ENCODE measurements around the gene SASH1. TPM values are rescaled to one million over a fixed set of nuclear protein-coding genes. Genes with fewer than 3 reads are reported as not detected.

The SASH1 gene
- total RNA-seq, 1 donor from 2014 or later = 15.5 TPM

DNA sequence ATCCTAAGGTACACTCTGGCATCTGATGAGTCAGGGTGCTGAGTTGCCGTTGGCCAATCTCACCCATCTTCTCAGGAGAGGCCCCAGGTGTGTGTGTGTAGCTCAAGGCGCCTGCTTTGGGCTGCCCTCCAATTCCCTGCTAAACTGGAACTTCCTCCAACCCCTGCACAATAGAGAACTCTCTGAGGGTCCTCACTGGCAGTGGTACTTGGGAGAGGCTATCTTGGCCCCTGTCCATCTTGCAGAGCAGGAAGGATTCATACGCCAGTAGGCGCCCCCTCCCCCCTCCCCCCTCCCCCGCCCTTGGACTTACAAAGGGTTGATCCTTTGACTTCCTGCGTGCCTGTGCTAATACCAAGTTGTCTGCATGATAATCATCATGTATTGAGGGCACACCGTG lies 173.6 kb downstream of the SASH1 start:
- no peaks in the 10 kb centered on the region for H3K27me3 ChIP-seq (ENCODE audit: insufficient read depth, low read length)
- no peaks in the 10 kb centered on the region for H3K27me3 Mint-ChIP-seq (ENCODE audit: low read depth, unreplicated experiment)

DNA sequence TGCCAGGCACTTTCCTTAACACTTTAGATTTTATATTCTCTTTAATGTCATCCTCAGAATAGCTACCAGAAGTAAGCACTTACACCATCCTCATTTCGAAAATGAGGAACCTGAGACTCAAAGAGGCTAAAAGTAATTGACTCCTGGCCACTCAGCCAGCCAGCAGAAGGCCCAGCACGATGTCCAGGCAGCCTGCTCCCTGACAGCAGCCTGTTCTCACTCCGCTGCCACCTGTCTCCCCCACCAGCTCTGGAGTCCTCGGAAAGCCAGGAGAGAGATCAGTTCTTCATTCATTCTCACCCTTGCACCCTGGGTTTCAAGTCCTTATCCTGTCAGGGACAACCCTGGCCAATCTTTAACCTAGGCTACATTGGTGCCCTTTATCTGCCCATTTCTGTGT lies 174.0 kb downstream of the SASH1 start:
- Histone ChIP-seq H3K4me3 (ENCODE audit: insufficient read depth, low read depth, low read length) (no peak overlapping the region), H3K4me2 (ENCODE audit: low read length) (no peak overlapping the region), H3K9me3 (ENCODE audit: insufficient read depth, low read depth, low read length) (no peaks in the 10 kb centered on the region), H3K9ac (ENCODE audit: low read length) (no peak overlapping the region), H3K27me3 (ENCODE audit: insufficient read depth, low read length) (no peaks in the 10 kb centered on the region), H3K27ac (ENCODE audit: low read depth, low read length) (no peak overlapping the region), H4K20me1 (ENCODE audit: insufficient read depth, low read length) (no peaks in the 10 kb centered on the region), H3K79me2 (ENCODE audit: insufficient read depth, low read length) (peaks cover 5% of the 10 kb centered on the region), H3K36me3 (ENCODE audit: insufficient read depth, low read length) (peaks cover 8% of the 10 kb centered on the region), H3K4me1 (ENCODE audit: insufficient read depth, low read length) (peaks cover 13% of the 10 kb centered on the region), H2AFZ (ENCODE audit: low read depth, low read length) (no peak overlapping the region)
- Mint-ChIP-seq H3K4me3 (ENCODE audit: unreplicated experiment) (no peak overlapping the region), H3K36me3 (ENCODE audit: low read depth, unreplicated experiment) (peaks cover 25% of the 10 kb centered on the region), H3K4me1 (ENCODE audit: low read depth, unreplicated experiment) (peaks cover 19% of the 10 kb centered on the region), H3K27me3 (ENCODE audit: low read depth, unreplicated experiment) (no peaks in the 10 kb centered on the region), H3K9me3 (ENCODE audit: unreplicated experiment) (no peaks in the 10 kb centered on the region), H3K27ac (ENCODE audit: unreplicated experiment) (no peak overlapping the region)
- DNase-seq (ENCODE audit: low read depth) (no peak), FAIRE-seq (no peak)
- no peak for TF ChIP-seq EZH2 (IDR thresholded peaks at IDR 0.05; ENCODE audit: insufficient read depth, low read length)
- TF ChIP-seq, protein P1, sequence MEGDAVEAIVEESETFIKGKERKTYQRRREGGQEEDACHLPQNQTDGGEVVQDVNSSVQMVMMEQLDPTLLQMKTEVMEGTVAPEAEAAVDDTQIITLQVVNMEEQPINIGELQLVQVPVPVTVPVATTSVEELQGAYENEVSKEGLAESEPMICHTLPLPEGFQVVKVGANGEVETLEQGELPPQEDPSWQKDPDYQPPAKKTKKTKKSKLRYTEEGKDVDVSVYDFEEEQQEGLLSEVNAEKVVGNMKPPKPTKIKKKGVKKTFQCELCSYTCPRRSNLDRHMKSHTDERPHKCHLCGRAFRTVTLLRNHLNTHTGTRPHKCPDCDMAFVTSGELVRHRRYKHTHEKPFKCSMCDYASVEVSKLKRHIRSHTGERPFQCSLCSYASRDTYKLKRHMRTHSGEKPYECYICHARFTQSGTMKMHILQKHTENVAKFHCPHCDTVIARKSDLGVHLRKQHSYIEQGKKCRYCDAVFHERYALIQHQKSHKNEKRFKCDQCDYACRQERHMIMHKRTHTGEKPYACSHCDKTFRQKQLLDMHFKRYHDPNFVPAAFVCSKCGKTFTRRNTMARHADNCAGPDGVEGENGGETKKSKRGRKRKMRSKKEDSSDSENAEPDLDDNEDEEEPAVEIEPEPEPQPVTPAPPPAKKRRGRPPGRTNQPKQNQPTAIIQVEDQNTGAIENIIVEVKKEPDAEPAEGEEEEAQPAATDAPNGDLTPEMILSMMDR (IDR thresholded peaks at IDR 0.05; ENCODE audit: insufficient read depth, low read depth, low read length) = no peak

More for the DNA sequence above, 173.6 kb downstream of the SASH1 start:
- Histone ChIP-seq H3K4me1 (ENCODE audit: insufficient read depth, low read length) (peaks cover 9% of the 10 kb centered on the region), H3K36me3 (ENCODE audit: insufficient read depth, low read length) (peaks cover 8% of the 10 kb centered on the region), H2AFZ (ENCODE audit: low read depth, low read length) (no peak overlapping the region), H3K4me2 (ENCODE audit: low read length) (no peak overlapping the region), H3K79me2 (ENCODE audit: insufficient read depth, low read length) (peaks cover 5% of the 10 kb centered on the region), H4K20me1 (ENCODE audit: insufficient read depth, low read length) (no peaks in the 10 kb centered on the region), H3K9me3 (ENCODE audit: insufficient read depth, low read depth, low read length) (no peaks in the 10 kb centered on the region), H3K27ac (ENCODE audit: low read depth, low read length) (no peak overlapping the region), H3K9ac (ENCODE audit: low read length) (no peak overlapping the region), H3K4me3 (ENCODE audit: insufficient read depth, low read depth, low read length) (no peak overlapping the region)
- no peak overlapping the region for H3K27ac Mint-ChIP-seq (ENCODE audit: unreplicated experiment)
- TF ChIP-seq EZH2 (IDR thresholded peaks at IDR 0.05; ENCODE audit: insufficient read depth, low read length) = no peak
- TF ChIP-seq, protein P1 (IDR thresholded peaks at IDR 0.05; ENCODE audit: insufficient read depth, low read depth, low read length) = no peak
- H3K9me3 Mint-ChIP-seq (ENCODE audit: unreplicated experiment) = no peaks in the 10 kb centered on the region
- FAIRE-seq (no peak), DNase-seq (ENCODE audit: low read depth) (no peak)
- H3K4me1 Mint-ChIP-seq (ENCODE audit: low read depth, unreplicated experiment) = peaks cover 15% of the 10 kb centered on the region
- H3K36me3 Mint-ChIP-seq (ENCODE audit: low read depth, unreplicated experiment) = peaks cover 25% of the 10 kb centered on the region
- H3K4me3 Mint-ChIP-seq (ENCODE audit: unreplicated experiment) = no peak overlapping the region

DNA sequence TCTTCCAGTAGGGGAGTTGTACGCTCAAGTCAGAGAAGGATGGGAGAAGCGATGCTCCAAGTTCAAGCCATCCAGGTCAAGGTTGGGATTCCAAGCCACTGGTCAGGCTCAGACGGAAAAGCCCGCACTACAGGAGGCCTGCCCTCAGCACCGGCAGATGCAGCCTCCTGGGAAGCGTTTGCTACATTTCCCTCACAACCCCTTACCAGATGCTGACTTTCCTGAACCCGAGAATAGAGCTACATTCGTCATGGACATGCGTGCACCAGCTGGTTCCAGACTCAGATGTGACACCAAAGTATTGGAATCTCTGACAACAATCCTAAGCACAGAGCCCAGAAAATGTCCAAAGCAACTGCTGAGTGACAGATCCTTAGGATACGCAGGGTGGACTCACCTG lies 174.8 kb downstream of the SASH1 start:
- H3K27me3 Mint-ChIP-seq (ENCODE audit: low read depth, unreplicated experiment) = no peaks in the 10 kb centered on the region
- H3K9me3 Mint-ChIP-seq (ENCODE audit: unreplicated experiment) = no peaks in the 10 kb centered on the region
- FAIRE-seq (no peak), DNase-seq (ENCODE audit: low read depth) (no peak)
- Histone ChIP-seq H2AFZ (ENCODE audit: low read depth, low read length) (no peak overlapping the region), H3K79me2 (ENCODE audit: insufficient read depth, low read length) (peaks cover 5% of the 10 kb centered on the region), H3K27ac (ENCODE audit: low read depth, low read length) (no peak overlapping the region), H3K9me3 (ENCODE audit: insufficient read depth, low read depth, low read length) (no peaks in the 10 kb centered on the region), H3K36me3 (ENCODE audit: insufficient read depth, low read length) (peaks cover 8% of the 10 kb centered on the region), H3K4me3 (ENCODE audit: insufficient read depth, low read depth, low read length) (no peak overlapping the region), H3K27me3 (ENCODE audit: insufficient read depth, low read length) (no peaks in the 10 kb centered on the region), H4K20me1 (ENCODE audit: insufficient read depth, low read length) (no peaks in the 10 kb centered on the region), H3K4me2 (ENCODE audit: low read length) (no peak overlapping the region), H3K4me1 (ENCODE audit: insufficient read depth, low read length) (peaks cover 20% of the 10 kb centered on the region), H3K9ac (ENCODE audit: low read length) (no peak overlapping the region)
- H3K4me3 Mint-ChIP-seq (ENCODE audit: unreplicated experiment) = no peak overlapping the region
- peaks cover 27% of the 10 kb centered on the region for H3K36me3 Mint-ChIP-seq (ENCODE audit: low read depth, unreplicated experiment)
- H3K27ac Mint-ChIP-seq (ENCODE audit: unreplicated experiment) = no peak overlapping the region
- TF ChIP-seq, protein P1 (IDR thresholded peaks at IDR 0.05; ENCODE audit: insufficient read depth, low read depth, low read length) = no peak
- TF ChIP-seq EZH2 (IDR thresholded peaks at IDR 0.05; ENCODE audit: insufficient read depth, low read length) = no peak
- peaks cover 26% of the 10 kb centered on the region for H3K4me1 Mint-ChIP-seq (ENCODE audit: low read depth, unreplicated experiment)

Measured in astrocyte (in vitro differentiated cells and primary cell).